K562 (cell line): ENCODE results near the gene SEPTIN6. TPM values are rescaled to one million over a fixed set of nuclear protein-coding genes. Genes with fewer than 3 reads are reported as not detected.

ENCODE experiments used
- BHLHE40 ChIP-seq: IDR thresholded peaks from 2 replicates; pipeline ENCODE4 v1.6.1; 2011; ENCODE audit warnings: low read length, improper control_type of control experiment
- CBX2 ChIP-seq: fragments of 200-600 bp; sonication (generic); IDR thresholded peaks from one replicate; pipeline ENCODE4 v1.6.1; 2012; ENCODE audit warnings: mild to moderate bottlenecking, low read length, inconsistent platforms; ENCODE audit not compliant: insufficient read depth, poor library complexity, severe bottlenecking
- CEBPB ChIP-seq: fragments of 450-650 bp; IDR thresholded peaks from 2 replicates; pipeline ENCODE4 v1.6.1; 2016; ENCODE audit warnings: missing genetic modification characterization, missing compliant biosample characterization
- DMBX1 ChIP-seq: fragments of 250-450 bp; sonication (Bioruptor Pico); IDR thresholded peaks from 2 replicates; pipeline ENCODE4 v1.8.0; 2022; ENCODE audit warnings: inconsistent platforms, mild to moderate bottlenecking, moderate library complexity, borderline replicate concordance
- EGR1 ChIP-seq: fragments of 450-650 bp; conservative IDR thresholded peaks from 2 replicates; pipeline ENCODE4 v1.6.1; 2017; ENCODE audit warnings: mild to moderate bottlenecking
- EHMT2 ChIP-seq: fragments of 450-650 bp; IDR thresholded peaks from 2 replicates; pipeline ENCODE4 v1.6.1; 2018; ENCODE audit warnings: antibody characterized with exemption
- EP300 ChIP-seq: IDR thresholded peaks from 2 replicates; pipeline ENCODE4 v1.6.1; 2012; ENCODE audit warnings: low read length, improper control_type of control experiment
- HCFC1 ChIP-seq: IDR thresholded peaks from 2 replicates; pipeline ENCODE4 v1.6.1; 2012; ENCODE audit warnings: low read depth, low read length, improper control_type of control experiment
- HEY1 ChIP-seq: fragments of 250-450 bp; sonication (Bioruptor Pico); IDR thresholded peaks from 2 replicates; pipeline ENCODE4 v1.5.0; 2020; ENCODE audit warnings: mild to moderate bottlenecking, moderate library complexity, borderline replicate concordance
- MAFF ChIP-seq: IDR thresholded peaks from 2 replicates; pipeline ENCODE4 v1.6.1; 2012; ENCODE audit warnings: low read length, improper control_type of control experiment
- PCBP1 ChIP-seq: fragments of 200-400 bp; formaldehyde crosslinking; IDR thresholded peaks from 2 replicates; pipeline ENCODE4 v1.6.1; 2018; ENCODE audit warnings: mild to moderate bottlenecking, low read depth, low read length; ENCODE audit not compliant: poor library complexity, severe bottlenecking
- STAG1 ChIP-seq: sonication (generic); formaldehyde crosslinking; IDR thresholded peaks from 2 replicates; pipeline ENCODE4 v1.5.0; 2020; ENCODE audit warnings: missing genetic modification reagents, borderline replicate concordance
- ZC3H4 ChIP-seq: sonication (generic); formaldehyde crosslinking; IDR thresholded peaks from 2 replicates; pipeline ENCODE4 v1.9.0; 2021; ENCODE audit warnings: missing genetic modification reagents, borderline replicate concordance
- ZNF324 ChIP-seq: fragments of 250-450 bp; sonication (Bioruptor Pico); IDR thresholded peaks from 2 replicates; pipeline ENCODE4 v1.4.0; 2020; ENCODE audit warnings: mild to moderate bottlenecking
- ZNF699 ChIP-seq: fragments of 250-450 bp; sonication (Bioruptor Pico); IDR thresholded peaks from 2 replicates; pipeline ENCODE4 v1.8.0; 2021; ENCODE audit warnings: mild to moderate bottlenecking, moderate library complexity; ENCODE audit not compliant: insufficient replicate concordance
- polyA plus RNA-seq, 8 experiments: library from polyadenylated mRNA; depleted of rRNA in 4 of 8; stranded (reverse) in 5 of 8; unstranded in 3 of 8; fragments of >200 nt; fragmentation: Nextera tagmentation in 2 of 8; fragmentation: Illumina TruSeq in 1 of 8; extraction: Ambion mirVana in 2 of 8; extraction: Trizol in 1 of 8; gene quantifications; 2 replicates each; pipeline versions ENCODE4 v1.2.1 to v1.2.3, GENCODE V29; 2011 to 2014; ENCODE audit warnings: inconsistent platforms in 1 of 8, missing spikeins in 1 of 8
- total RNA-seq, 7 experiments: library from RNA; depleted of rRNA in 6 of 7; stranded (reverse); fragments of >200 nt in 6 of 7; fragmentation: Illumina TruSeq in 2 of 7; extraction: Trizol in 2 of 7; gene quantifications; 2 replicates each; pipeline versions ENCODE4 v1.2.1 to v1.2.3, GENCODE V29; 2011 to 2021; ENCODE audit warnings: low replicate concordance in 1 of 7
- TF ChIP-seq, protein P1 (sequence below): sonication (generic); formaldehyde crosslinking; IDR thresholded peaks from 2 replicates; pipeline ENCODE4 v1.8.0; 2023; ENCODE audit warnings: mild to moderate bottlenecking, missing genetic modification reagents
- TF ChIP-seq, protein P2 (sequence below): fragments of 250-450 bp; sonication (Bioruptor Pico); IDR thresholded peaks from 2 replicates; pipeline ENCODE4 v1.8.0; 2022; ENCODE audit warnings: moderate library complexity, mild to moderate bottlenecking, inconsistent platforms
- TF ChIP-seq, protein P3 (sequence below): conservative IDR thresholded peaks from 2 replicates; pipeline ENCODE4 v1.6.1; 2011; ENCODE audit warnings: low read depth, mild to moderate bottlenecking, low read length; ENCODE audit not compliant: control insufficient read depth
- TF ChIP-seq, protein P4 (sequence below): fragments of 250-450 bp; sonication (Bioruptor Pico); IDR thresholded peaks from 2 replicates; pipeline ENCODE4 v1.8.0; 2021; ENCODE audit warnings: moderate library complexity, mild to moderate bottlenecking, inconsistent platforms
- TF ChIP-seq, protein P5 (sequence below): fragments of 450-650 bp; formaldehyde crosslinking; IDR thresholded peaks from 2 replicates; pipeline ENCODE4 v1.4.0; 2022; ENCODE audit warnings: missing genetic modification characterization

The SEPTIN6 gene
- total and polyA plus RNA-seq, 9 of the 15 experiments (the other 6 are each of a cell fraction or from before 2014, with no cell fraction given): 8.4 to 67.0 (median 37.8) TPM

DNA sequence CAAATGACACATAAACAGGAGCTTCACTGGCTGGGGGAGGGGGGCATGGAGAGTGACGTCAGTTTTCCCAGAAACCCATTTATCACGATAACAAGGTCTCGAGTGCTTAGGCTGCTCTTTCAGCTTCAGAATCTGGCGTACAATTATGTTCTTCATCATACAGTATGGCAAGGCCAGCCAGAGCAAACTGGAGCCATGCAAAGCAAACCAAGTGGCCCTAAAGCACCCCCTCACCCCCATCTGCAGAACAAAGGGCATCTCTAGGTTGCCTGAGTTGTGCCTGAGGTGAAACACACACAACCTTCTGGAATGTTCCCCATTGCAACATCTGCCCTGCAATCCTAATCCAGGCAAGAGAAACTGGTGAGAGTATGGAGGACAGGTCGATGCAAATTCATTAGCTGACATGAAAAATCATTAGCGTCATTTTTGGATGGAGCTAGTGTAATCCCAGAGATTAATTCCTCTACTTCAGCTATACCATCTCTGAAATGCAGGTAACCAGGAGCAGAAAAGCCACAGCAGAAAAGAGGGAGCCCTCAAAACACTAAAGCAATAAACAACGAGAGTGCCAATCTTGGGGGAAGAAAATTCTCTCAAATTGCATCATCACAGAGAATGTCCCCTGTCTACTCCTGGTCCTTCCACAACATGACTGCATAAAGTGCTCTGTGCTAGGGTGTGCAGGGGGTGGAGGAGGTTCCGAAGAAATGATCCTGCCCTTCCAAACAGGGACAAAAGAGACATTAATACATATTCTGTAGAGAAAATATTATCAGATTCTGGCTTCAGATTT, 1.8 kb downstream of the SEPTIN6 start (continued):
- TF ChIP-seq HEY1 (CRISPR knock-in tag) (no peak), MAFF (no peak), HCFC1 (0 out of 2 replicates have a peak, but pooled peaks have one; percentile 12), DMBX1 (no peak), ZNF324 (CRISPR knock-in tag) (no peak), EHMT2 (no peak), ZNF699 (CRISPR knock-in tag) (no peak), CBX2 (no peak), EP300 (peak; percentile 73), ZC3H4 (peak; percentile 87; the same call in 1 of the 2 replicates), EGR1 (no peak), PCBP1 (no peak), BHLHE40 (peak; percentile 41; the same call in 1 of the 2 replicates), CEBPB (tag) (peak; percentile 80), STAG1 (CRISPR knock-in tag) (no peak)
- TF ChIP-seq, protein P1, sequence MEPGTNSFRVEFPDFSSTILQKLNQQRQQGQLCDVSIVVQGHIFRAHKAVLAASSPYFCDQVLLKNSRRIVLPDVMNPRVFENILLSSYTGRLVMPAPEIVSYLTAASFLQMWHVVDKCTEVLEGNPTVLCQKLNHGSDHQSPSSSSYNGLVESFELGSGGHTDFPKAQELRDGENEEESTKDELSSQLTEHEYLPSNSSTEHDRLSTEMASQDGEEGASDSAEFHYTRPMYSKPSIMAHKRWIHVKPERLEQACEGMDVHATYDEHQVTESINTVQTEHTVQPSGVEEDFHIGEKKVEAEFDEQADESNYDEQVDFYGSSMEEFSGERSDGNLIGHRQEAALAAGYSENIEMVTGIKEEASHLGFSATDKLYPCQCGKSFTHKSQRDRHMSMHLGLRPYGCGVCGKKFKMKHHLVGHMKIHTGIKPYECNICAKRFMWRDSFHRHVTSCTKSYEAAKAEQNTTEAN (CRISPR knock-in tag): no peak
- TF ChIP-seq, protein P2, sequence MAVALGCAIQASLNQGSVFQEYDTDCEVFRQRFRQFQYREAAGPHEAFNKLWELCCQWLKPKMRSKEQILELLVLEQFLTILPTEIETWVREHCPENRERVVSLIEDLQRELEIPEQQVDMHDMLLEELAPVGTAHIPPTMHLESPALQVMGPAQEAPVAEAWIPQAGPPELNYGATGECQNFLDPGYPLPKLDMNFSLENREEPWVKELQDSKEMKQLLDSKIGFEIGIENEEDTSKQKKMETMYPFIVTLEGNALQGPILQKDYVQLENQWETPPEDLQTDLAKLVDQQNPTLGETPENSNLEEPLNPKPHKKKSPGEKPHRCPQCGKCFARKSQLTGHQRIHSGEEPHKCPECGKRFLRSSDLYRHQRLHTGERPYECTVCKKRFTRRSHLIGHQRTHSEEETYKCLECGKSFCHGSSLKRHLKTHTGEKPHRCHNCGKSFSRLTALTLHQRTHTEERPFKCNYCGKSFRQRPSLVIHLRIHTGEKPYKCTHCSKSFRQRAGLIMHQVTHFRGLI: no peak
- TF ChIP-seq, protein P3, sequence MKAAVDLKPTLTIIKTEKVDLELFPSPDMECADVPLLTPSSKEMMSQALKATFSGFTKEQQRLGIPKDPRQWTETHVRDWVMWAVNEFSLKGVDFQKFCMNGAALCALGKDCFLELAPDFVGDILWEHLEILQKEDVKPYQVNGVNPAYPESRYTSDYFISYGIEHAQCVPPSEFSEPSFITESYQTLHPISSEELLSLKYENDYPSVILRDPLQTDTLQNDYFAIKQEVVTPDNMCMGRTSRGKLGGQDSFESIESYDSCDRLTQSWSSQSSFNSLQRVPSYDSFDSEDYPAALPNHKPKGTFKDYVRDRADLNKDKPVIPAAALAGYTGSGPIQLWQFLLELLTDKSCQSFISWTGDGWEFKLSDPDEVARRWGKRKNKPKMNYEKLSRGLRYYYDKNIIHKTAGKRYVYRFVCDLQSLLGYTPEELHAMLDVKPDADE: no peak
- TF ChIP-seq, protein P4, sequence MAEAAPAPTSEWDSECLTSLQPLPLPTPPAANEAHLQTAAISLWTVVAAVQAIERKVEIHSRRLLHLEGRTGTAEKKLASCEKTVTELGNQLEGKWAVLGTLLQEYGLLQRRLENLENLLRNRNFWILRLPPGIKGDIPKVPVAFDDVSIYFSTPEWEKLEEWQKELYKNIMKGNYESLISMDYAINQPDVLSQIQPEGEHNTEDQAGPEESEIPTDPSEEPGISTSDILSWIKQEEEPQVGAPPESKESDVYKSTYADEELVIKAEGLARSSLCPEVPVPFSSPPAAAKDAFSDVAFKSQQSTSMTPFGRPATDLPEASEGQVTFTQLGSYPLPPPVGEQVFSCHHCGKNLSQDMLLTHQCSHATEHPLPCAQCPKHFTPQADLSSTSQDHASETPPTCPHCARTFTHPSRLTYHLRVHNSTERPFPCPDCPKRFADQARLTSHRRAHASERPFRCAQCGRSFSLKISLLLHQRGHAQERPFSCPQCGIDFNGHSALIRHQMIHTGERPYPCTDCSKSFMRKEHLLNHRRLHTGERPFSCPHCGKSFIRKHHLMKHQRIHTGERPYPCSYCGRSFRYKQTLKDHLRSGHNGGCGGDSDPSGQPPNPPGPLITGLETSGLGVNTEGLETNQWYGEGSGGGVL: no peak
- TF ChIP-seq, protein P5, sequence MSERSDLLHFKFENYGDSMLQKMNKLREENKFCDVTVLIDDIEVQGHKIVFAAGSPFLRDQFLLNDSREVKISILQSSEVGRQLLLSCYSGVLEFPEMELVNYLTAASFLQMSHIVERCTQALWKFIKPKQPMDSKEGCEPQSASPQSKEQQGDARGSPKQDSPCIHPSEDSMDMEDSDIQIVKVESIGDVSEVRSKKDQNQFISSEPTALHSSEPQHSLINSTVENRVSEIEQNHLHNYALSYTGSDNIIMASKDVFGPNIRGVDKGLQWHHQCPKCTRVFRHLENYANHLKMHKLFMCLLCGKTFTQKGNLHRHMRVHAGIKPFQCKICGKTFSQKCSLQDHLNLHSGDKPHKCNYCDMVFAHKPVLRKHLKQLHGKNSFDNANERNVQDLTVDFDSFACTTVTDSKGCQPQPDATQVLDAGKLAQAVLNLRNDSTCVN: no peak
